SJSA1 (cell line): ENCODE results near the gene DCTN4. TPM values are rescaled to one million over a fixed set of nuclear protein-coding genes. Genes with fewer than 3 reads are reported as not detected.

Experiments used
- DNase-seq, 2 experiments: peaks; one replicate each; pipeline ENCODE4 v3.0.0-alpha.2; 2015 to 2020; ENCODE audit warnings: low spot score in 2 of 2, low read depth in 1 of 2
- H3K27ac ChIP-seq: fragments of 250-450 bp; sonication (Bioruptor Pico); 2 replicates; pipeline ENCODE4 v1.5.1; 2020; ENCODE audit warnings: mild to moderate bottlenecking, moderate library complexity
- H3K27me3 ChIP-seq: fragments of 250-450 bp; sonication (Bioruptor Pico); replicated peaks from 2 replicates; pipeline ENCODE4 v1.5.1; 2020; ENCODE audit warnings: mild to moderate bottlenecking, moderate library complexity
- H3K36me3 ChIP-seq: fragments of 250-450 bp; sonication (Bioruptor Pico); 2 replicates; pipeline ENCODE4 v1.5.1; 2020; ENCODE audit warnings: mild to moderate bottlenecking
- H3K4me1 ChIP-seq: fragments of 250-450 bp; sonication (Bioruptor Pico); replicated peaks from 2 replicates; pipeline ENCODE4 v1.6.1; 2021; ENCODE audit warnings: mild to moderate bottlenecking
- H3K4me3 ChIP-seq: fragments of 250-450 bp; sonication (Bioruptor Pico); 2 replicates; pipeline ENCODE4 v1.5.1; 2020; ENCODE audit warnings: mild to moderate bottlenecking
- H3K9me3 ChIP-seq: fragments of 250-450 bp; sonication (Bioruptor Pico); replicated peaks from 2 replicates; pipeline ENCODE4 v1.5.1; 2020; ENCODE audit warnings: mild to moderate bottlenecking
- total RNA-seq: library from RNA; depleted of rRNA; stranded (reverse); fragments of >200 nt; shearing (Covaris generic); gene quantifications from 2 replicates; pipeline ENCODE4 v1.2.3, GENCODE V29; 2014; rRNA removed

The DCTN4 gene
- total RNA-seq, 1 experiment from 2014 or later, result 63.4 TPM

GRCh38 chr5:150662731-150663516 is 95.9 kb downstream of the DCTN4 start:
- H3K27me3 ChIP-seq, result no peaks in the 10 kb centered on the region
- H3K9me3 ChIP-seq, result no peaks in the 10 kb centered on the region
- no peak for DNase-seq
- no peak overlapping the region for H3K27ac ChIP-seq
- peaks cover 6% of the 10 kb centered on the region; the same call in 1 of the 2 replicates for H3K4me1 ChIP-seq
- no peaks in the 10 kb centered on the region for H3K36me3 ChIP-seq
- no peak overlapping the region for H3K4me3 ChIP-seq

GRCh38 chr5:150661821-150662596 is 96.8 kb downstream of the DCTN4 start:
- Histone ChIP-seq H3K4me1 (peaks cover 11% of the 10 kb centered on the region), H3K36me3 (no peaks in the 10 kb centered on the region; the same call in 1 of the 2 replicates), H3K27ac (no peak overlapping the region), H3K9me3 (no peaks in the 10 kb centered on the region), H3K27me3 (no peaks in the 10 kb centered on the region), H3K4me3 (no peak overlapping the region)
- DNase-seq, result no peak

GRCh38 chr5:150661086-150661485 is 97.7 kb downstream of the DCTN4 start, which contains the start of gene MYOZ3:
Gene MYOZ3, plus strand, starts transcription at chr5:150661251. Its CDS starts 1,691 bp downstream, at chr5:150662942.
- Histone ChIP-seq H3K36me3 (peaks cover 4% of the 10 kb centered on the region), H3K4me1 (peaks cover 19% of the 10 kb centered on the region), H3K4me3 (no peak within 1 kb of the TSS), H3K27ac (no peak within 1 kb of the TSS), H3K9me3 (no peaks in the 10 kb centered on the region), H3K27me3 (no peaks in the 10 kb centered on the region)
- DNase-seq, result no peak

- Histone ChIP-seq H3K4me1 (peaks cover 22% of the 10 kb centered on the region), H3K4me3 (no peak overlapping the region), H3K36me3 (peaks cover 5% of the 10 kb centered on the region), H3K27me3 (no peaks in the 10 kb centered on the region), H3K9me3 (no peaks in the 10 kb centered on the region), H3K27ac (no peak overlapping the region)
- no peak for DNase-seq
Observed at GRCh38 chr5:150660108-150660831, 98.5 kb downstream of the DCTN4 start.

- H3K9me3 ChIP-seq, result no peaks in the 10 kb centered on the region
- H3K4me1 ChIP-seq, result peaks cover 22% of the 10 kb centered on the region
- peaks cover 5% of the 10 kb centered on the region for H3K36me3 ChIP-seq
- H3K27ac ChIP-seq, result no peak overlapping the region
- H3K27me3 ChIP-seq, result no peaks in the 10 kb centered on the region
- no peak overlapping the region for H3K4me3 ChIP-seq
- no peak for DNase-seq
Observed at GRCh38 chr5:150659360-150660107, 99.3 kb downstream of the DCTN4 start.

- Histone ChIP-seq H3K4me3 (no peak overlapping the region), H3K36me3 (peaks cover 5% of the 10 kb centered on the region), H3K9me3 (no peaks in the 10 kb centered on the region), H3K27ac (no peak overlapping the region), H3K4me1 (peaks cover 22% of the 10 kb centered on the region), H3K27me3 (no peaks in the 10 kb centered on the region)
- no peak for DNase-seq
Observed at GRCh38 chr5:150658699-150659265, 100.0 kb downstream of the DCTN4 start.

Other genes starting within 250 kb of the DCTN4 start
- gene SYNPO, start 118.4 kb downstream of the DCTN4 start, total RNA-seq, result 3.7 and 6.5 TPM in 2 replicates
- 0.82 TPM in 1 of 2 replicates, not detected in the other for gene MYOZ3, start 97.8 kb downstream of the DCTN4 start, total RNA-seq
- gene RBM22, start 58.0 kb downstream of the DCTN4 start, total RNA-seq, result 47.0 and 74.8 TPM in 2 replicates
- 9.7 and 14.3 TPM in 2 replicates for gene SMIM3, start 19.7 kb upstream of the DCTN4 start, total RNA-seq
- gene IRGM, start 87.5 kb upstream of the DCTN4 start, total RNA-seq, result not detected in 2 replicates
- 3.0 and 7.2 TPM in 2 replicates for gene ZNF300, start 146.0 kb upstream of the DCTN4 start, total RNA-seq